22Rv1 (cell line): ENCODE measurements around the gene ACOT7.

Source experiments
- H3K27ac ChIP-seq: fragments of 450-650 bp; 2 replicates; pipeline ENCODE4 v1.5.1; 2017
- CTCF ChIP-seq: fragments of 450-650 bp; IDR thresholded peaks from 2 replicates; pipeline ENCODE4 v1.5.1; 2017; ENCODE audit warnings: mild to moderate bottlenecking
- ZFX ChIP-seq: fragments of 450-650 bp; IDR thresholded peaks from 2 replicates; pipeline ENCODE4 v1.6.1; 2017; ENCODE audit warnings: antibody characterized with exemption, borderline replicate concordance

The ACOT7 gene

DNA sequence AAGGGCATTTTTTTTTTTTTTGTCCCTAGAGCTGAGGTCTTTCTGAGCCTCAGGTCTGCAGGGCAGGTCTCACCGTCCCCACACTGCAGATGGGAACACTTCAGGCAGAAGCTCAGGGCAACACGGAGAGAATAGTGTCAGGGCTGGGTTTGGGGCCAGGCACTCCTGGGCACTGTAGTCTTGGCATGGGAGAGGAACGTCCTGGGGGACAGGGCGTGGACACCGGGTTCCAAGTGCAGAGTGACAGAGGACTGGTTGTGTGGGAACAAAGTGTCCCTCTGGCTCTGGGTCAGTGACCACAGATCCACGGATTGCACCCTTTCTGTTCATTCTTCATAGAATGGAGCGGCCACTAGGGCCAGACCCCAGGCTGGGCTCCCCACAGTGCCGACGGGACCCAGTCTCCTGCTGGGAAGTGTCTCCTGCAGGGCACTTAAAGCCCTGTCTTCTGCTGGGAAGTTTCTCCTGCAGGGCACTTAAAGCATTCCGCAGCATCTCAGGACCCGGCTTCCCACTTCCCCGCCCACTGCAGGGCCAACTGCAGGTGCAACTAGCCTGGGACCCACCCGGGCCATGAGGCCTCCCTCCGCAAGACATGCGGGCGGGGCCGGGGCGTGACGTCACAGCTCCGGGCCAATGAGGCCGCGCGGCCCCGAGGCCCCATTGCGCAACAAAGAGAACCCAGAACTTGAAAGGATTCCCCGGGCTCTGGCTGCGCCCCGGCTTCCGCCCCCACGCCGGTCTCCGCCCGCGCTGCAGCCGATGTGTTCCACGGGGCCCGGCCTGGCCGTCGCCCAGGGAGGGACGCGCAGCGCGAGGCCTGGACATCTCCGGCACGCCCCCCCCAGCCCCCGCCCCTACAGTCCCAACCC lies 133.8 kb downstream of the ACOT7 start:
- TF ChIP-seq ZFX, result no peak
- TF ChIP-seq CTCF, result no peak
- H3K27ac ChIP-seq, result no peak overlapping the region

DNA sequence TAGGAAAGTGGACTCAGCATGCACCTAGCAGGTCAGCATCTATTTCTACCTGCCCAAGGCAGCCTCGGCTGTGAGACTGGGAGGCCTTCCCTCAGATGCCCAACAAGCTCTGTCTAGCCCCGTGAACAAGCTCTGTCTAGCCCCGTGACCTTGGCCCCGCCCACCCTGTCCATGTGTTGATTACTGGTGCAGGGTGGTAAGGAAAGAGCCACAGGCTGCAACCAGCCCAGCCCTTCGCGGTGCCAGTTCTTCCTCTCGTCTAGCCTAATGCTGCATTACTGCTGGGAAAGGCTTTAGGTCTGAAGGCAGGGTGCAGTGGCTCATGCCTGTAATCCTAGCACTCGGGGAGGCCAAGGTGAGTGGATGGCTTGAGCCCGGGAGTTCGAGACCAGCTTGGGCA lies 134.9 kb downstream of the ACOT7 start:
- TF ChIP-seq ZFX, result no peak
- TF ChIP-seq CTCF, result no peak
- H3K27ac ChIP-seq, result no peak overlapping the region

- TF ChIP-seq ZFX, result no peak
- TF ChIP-seq CTCF, result no peak
- H3K27ac ChIP-seq, result no peak overlapping the region
These were observed 136.0 kb downstream of the ACOT7 start for GRCh38 chr1:6257541-6258069.

DNA sequence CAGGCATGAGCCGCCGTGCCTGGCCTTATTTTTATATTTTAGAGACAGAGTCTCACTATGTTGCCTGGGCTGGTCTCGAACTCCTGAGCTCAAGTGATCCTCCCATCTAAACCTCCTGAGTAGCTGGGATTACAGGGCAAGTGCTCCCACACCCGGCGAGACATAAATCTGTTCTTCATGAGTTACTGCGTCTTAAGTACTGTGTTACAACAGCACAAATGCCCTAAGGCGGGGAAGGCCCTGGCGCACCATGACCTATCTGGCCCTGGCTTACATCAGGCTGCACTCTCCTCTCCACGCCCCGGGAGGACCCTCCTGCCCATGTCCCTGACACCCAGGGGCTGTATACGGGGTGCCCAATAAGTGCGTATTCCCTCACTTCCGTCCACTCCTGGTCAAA lies 136.9 kb downstream of the ACOT7 start:
- TF ChIP-seq ZFX, result no peak
- no peak for TF ChIP-seq CTCF
- H3K27ac ChIP-seq, result no peak overlapping the region

GRCh38 chr1:6254691-6255090 lies 138.9 kb downstream of the ACOT7 start:
- no peak for TF ChIP-seq CTCF
- no peak overlapping the region for H3K27ac ChIP-seq

- H3K27ac ChIP-seq, result no peak overlapping the region
- TF ChIP-seq CTCF, result no peak
- no peak for TF ChIP-seq ZFX
These were observed 140.2 kb downstream of the ACOT7 start for GRCh38 chr1:6253380-6253779.

DNA sequence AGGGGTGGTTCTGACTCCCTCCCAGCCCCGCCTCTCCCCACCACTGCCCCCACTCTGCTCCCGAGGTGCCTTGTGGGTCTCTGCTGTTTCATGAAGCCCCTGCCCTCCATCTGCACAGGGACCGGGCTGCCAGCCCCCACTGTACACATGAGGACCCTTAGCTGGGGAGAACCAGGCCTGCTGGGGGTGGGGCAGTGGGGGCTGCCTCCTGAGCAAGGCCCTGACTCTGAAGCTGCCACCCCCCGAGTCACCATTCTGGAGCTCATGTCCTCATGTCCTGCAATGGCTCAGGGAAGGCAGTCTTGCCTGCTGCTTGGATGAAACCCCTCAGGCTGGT lies 141.2 kb downstream of the ACOT7 start:
- no peak overlapping the region for H3K27ac ChIP-seq
- TF ChIP-seq CTCF (no peak), ZFX (no peak)
